GM19043 (cell line): ENCODE data around the gene PARP9.
"Not testable (repeated sequence)": the region's sequence is repeated elsewhere in the genome, so short reads cannot be mapped to it uniquely, and the experiment has no call there.

Experiments used
- ATAC-seq: cut with Tn5 transposase; IDR thresholded peaks from one replicate; pipeline ENCODE4 v1.9.1; 2021; ENCODE audit warnings: low read depth; ENCODE audit not compliant: unreplicated experiment

PARP9 gene

GRCh38 chr3:122576174-122576940 is 12.3 kb upstream of the PARP9 start:
- peak; percentile 80 for ATAC-seq

GRCh38 chr3:122572940-122573412 is 8.9 kb upstream of the PARP9 start:
- no peak for ATAC-seq

- no peak for ATAC-seq
Measured at GRCh38 chr3:122568755-122569154, 4.7 kb upstream of the PARP9 start.

GRCh38 chr3:122568131-122568530 is 4.0 kb upstream of the PARP9 start:
- ATAC-seq, result not testable (repeated sequence)

GRCh38 chr3:122563717-122564025 is 429 bp downstream of the PARP9 start:
- ATAC-seq, result no peak

- ATAC-seq, result no peak
Measured at GRCh38 chr3:122562923-122563716, 980 bp downstream of the PARP9 start.

GRCh38 chr3:122560680-122561079 is 3.4 kb downstream of the PARP9 start:
- no peak for ATAC-seq

- ATAC-seq, result no peak
Measured at GRCh38 chr3:122559906-122560305, 4.2 kb downstream of the PARP9 start.

GRCh38 chr3:122558605-122559004 is 5.5 kb downstream of the PARP9 start:
- no peak for ATAC-seq

- no peak for ATAC-seq
Measured at GRCh38 chr3:122557356-122557755, 6.7 kb downstream of the PARP9 start.

- no peak for ATAC-seq
Measured at GRCh38 chr3:122555275-122556071, 8.6 kb downstream of the PARP9 start.

- no peak for ATAC-seq
Measured at GRCh38 chr3:122553171-122553570, 10.9 kb downstream of the PARP9 start.

- no peak for ATAC-seq
Measured at GRCh38 chr3:122548619-122549018, 15.5 kb downstream of the PARP9 start.

GRCh38 chr3:122548076-122548475 is 16.0 kb downstream of the PARP9 start:
- no peak for ATAC-seq

GRCh38 chr3:122546151-122546550 is 17.9 kb downstream of the PARP9 start:
- ATAC-seq, result no peak

GRCh38 chr3:122538956-122539490 is 25.1 kb downstream of the PARP9 start:
- no peak for ATAC-seq

- no peak for ATAC-seq
Measured at GRCh38 chr3:122536632-122537001, 27.5 kb downstream of the PARP9 start.

- ATAC-seq, result no peak
Measured at GRCh38 chr3:122535964-122536631, 28.0 kb downstream of the PARP9 start.

GRCh38 chr3:122533931-122534334 is 30.2 kb downstream of the PARP9 start:
- ATAC-seq, result peak; percentile 99

- no peak for ATAC-seq
Measured at GRCh38 chr3:122533480-122533879, 30.6 kb downstream of the PARP9 start.
